Brain microvascular endothelial cell (primary cell): ENCODE data around the gene NPAS2.

Source experiments
- DNase-seq: peaks from one replicate; pipeline ENCODE4 v3.0.0-alpha.2; 2020
- H3K27ac ChIP-seq: fragments of 250-450 bp; sonication (Bioruptor Pico); 2 replicates; pipeline ENCODE4 v1.5.1; 2020; ENCODE audit warnings: mild to moderate bottlenecking, moderate library complexity
- H3K27me3 ChIP-seq: fragments of 250-450 bp; sonication (Bioruptor Pico); replicated peaks from 2 replicates; pipeline ENCODE4 v1.5.1; 2020; ENCODE audit warnings: mild to moderate bottlenecking
- H3K36me3 ChIP-seq: fragments of 250-450 bp; sonication (Bioruptor Pico); replicated peaks from 2 replicates; pipeline ENCODE4 v1.5.1; 2020; ENCODE audit warnings: mild to moderate bottlenecking
- H3K4me3 ChIP-seq: 2 replicates; pipeline ENCODE4 v1.5.1; 2011; ENCODE audit warnings: low read depth, mild to moderate bottlenecking, control low read depth, low read length, moderate library complexity
- in situ Hi-C: cut with HindIII; loops from 2 replicates; pipeline ENCODE4 v1.10.0; 2017; ENCODE audit warnings: low sequenced_read_pairs, low pct_ligation_motif_present
- TF ChIP-seq, protein P1 (sequence below): IDR thresholded peaks from 2 replicates; pipeline ENCODE4 v1.5.1; 2011; ENCODE audit warnings: low read depth, mild to moderate bottlenecking, moderate library complexity, low read length, control low read depth, inconsistent platforms; ENCODE audit errors: missing control alignments

The NPAS2 gene

DNA sequence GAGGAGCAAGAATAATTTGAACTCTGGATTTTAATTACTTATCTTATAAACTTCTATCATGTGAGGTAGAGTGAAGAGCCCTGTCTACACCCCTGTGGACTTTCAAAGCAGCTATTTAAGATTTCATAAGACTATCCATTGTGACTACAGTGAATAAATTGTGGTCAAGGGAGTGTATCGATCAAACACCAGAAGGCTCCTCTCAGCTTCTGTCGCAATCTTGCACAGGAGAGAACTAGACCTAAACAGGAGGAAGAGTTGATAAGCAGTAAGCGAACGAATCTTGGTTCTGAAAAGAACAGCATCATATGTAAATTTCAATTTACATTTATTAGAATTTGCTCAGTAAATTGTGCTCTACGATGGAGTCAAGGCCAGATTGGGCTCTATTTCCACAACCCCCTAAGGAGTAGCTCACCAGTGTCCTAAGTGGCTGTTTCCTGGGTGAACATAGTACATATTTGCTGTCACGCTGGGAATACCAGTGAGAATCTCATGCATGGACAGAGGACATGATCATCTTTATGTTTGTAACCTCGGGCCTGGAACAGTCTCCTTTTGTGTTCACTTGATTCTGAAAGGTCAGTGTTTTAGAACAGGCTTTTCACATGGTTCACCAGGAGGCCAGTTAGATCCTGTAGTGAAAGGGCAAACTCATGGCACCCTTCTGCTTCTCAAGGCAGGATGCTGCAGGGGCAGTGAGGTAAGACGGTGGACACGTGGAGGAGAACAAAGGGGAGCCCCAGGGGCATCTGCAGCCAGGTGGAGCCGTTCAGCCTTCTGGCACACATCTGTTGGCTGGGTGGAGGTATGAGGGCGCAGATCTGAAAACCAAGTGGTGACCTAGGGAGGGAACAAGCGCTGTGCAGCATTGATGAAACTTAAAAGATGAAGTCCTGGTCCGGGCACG lies 33.3 kb downstream of the NPAS2 start:
- DNase-seq, result no peak
- Histone ChIP-seq H3K27me3 (no peaks in the 10 kb centered on the region), H3K4me3 (no peak overlapping the region), H3K36me3 (no peaks in the 10 kb centered on the region), H3K27ac (no peak overlapping the region)
- TF ChIP-seq, protein P1, sequence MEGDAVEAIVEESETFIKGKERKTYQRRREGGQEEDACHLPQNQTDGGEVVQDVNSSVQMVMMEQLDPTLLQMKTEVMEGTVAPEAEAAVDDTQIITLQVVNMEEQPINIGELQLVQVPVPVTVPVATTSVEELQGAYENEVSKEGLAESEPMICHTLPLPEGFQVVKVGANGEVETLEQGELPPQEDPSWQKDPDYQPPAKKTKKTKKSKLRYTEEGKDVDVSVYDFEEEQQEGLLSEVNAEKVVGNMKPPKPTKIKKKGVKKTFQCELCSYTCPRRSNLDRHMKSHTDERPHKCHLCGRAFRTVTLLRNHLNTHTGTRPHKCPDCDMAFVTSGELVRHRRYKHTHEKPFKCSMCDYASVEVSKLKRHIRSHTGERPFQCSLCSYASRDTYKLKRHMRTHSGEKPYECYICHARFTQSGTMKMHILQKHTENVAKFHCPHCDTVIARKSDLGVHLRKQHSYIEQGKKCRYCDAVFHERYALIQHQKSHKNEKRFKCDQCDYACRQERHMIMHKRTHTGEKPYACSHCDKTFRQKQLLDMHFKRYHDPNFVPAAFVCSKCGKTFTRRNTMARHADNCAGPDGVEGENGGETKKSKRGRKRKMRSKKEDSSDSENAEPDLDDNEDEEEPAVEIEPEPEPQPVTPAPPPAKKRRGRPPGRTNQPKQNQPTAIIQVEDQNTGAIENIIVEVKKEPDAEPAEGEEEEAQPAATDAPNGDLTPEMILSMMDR, result no peak
- in situ Hi-C loops, result no loop called here

DNA sequence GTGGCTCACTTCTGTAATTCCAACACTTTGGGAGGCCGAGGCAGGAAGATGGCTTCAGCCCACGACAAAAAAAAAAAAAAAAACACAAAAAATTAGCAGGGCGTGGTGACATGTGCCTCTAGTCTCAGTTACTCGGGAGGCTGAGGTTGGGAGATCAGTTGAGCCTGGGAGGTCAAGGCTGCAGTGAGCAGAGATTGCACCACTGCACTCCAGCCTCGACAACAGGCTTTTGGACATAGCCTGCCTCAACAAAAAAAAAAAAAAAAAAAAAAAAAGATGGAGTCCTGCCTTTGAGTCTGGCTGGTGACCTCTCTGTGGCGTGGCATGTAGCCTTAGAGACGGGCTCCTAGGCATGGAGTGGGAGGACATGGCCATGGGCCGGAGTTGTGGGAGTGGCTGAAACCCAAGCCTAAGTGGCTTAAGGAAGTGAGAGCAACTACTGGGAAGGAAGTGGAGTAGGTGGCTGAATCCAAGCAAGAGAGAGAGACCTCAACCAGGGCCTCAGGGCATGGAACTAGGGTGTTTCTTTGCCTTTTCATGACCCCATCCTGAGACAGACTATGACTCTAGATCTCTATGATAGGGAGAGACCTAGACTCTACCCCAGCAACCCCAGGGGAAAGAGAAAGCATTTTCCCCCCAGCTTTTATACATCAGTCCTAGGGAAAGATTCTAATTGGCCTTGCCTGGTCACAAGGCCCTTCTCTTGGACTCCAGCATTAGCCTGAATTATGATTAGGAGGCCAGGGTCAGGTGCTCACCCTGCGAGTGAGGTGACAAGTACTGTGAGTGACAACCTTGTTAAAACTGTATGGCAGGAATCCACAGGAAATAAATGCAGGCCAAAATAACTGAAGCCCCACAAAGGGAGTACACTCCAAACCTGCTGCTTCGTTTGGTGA lies 34.2 kb downstream of the NPAS2 start:
- Histone ChIP-seq H3K36me3 (no peaks in the 10 kb centered on the region), H3K27me3 (no peaks in the 10 kb centered on the region), H3K27ac (no peak overlapping the region), H3K4me3 (no peak overlapping the region)
- no peak for DNase-seq
- TF ChIP-seq, protein P1, result no peak
- in situ Hi-C loops, result no loop called here

DNA sequence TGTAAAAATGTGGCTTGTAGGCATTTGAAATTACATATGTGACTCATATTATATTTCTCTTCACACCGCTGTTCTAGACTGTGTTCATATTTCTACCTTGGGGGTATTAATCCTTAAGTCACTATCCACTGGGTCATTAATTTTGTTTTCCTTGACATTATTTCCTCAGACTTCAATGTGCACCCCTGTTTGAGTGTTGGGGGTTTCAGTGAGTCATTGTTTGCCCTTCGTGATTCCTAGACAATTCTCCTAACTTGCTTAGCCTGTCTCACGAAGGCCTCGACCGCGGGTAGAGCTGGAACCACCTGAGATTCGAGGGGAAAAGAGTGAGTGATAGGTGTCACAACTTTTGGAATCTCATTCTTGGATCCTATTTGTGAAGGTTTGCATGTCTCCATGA lies 35.1 kb downstream of the NPAS2 start:
- in situ Hi-C loops, result no loop called here
- H3K36me3 ChIP-seq, result no peaks in the 10 kb centered on the region
- no peaks in the 10 kb centered on the region for H3K27me3 ChIP-seq
- H3K27ac ChIP-seq, result no peak overlapping the region
- no peak overlapping the region for H3K4me3 ChIP-seq
- TF ChIP-seq, protein P1, result no peak
- DNase-seq, result no peak

GRCh38 chr2:100855606-100856005 lies 35.7 kb downstream of the NPAS2 start:
- TF ChIP-seq, protein P1, result no peak
- in situ Hi-C loops, result no loop called here
- Histone ChIP-seq H3K27me3 (no peaks in the 10 kb centered on the region), H3K36me3 (no peaks in the 10 kb centered on the region), H3K27ac (no peak overlapping the region), H3K4me3 (no peak overlapping the region)
- DNase-seq, result no peak

DNA sequence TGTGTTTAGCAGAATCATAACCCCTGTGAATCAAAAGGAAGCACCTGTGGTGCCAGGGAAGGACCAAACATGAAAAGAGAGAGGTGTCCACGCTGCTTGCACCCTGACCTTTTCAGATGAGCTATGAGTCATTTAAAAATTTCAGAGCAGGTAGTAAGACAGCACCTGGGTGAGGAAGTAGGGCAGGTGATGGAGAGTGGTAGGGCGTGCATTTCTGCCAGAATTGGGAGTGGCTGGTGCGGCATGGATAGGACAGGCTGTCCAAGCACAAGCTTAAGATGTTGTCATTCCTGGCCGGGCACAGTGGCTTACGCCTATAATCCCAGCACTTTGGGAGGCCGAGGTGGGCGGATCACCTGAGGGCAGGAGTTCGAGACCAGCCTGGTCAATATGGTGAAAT lies 36.8 kb downstream of the NPAS2 start:
- no peak for DNase-seq
- in situ Hi-C loops, result no loop called here
- no peak overlapping the region for H3K4me3 ChIP-seq
- no peak overlapping the region for H3K27ac ChIP-seq
- no peaks in the 10 kb centered on the region for H3K27me3 ChIP-seq
- TF ChIP-seq, protein P1, result no peak
- H3K36me3 ChIP-seq, result no peaks in the 10 kb centered on the region
